ENCODE results near the gene HSPA12A.

Gene HSPA12A

DNA sequence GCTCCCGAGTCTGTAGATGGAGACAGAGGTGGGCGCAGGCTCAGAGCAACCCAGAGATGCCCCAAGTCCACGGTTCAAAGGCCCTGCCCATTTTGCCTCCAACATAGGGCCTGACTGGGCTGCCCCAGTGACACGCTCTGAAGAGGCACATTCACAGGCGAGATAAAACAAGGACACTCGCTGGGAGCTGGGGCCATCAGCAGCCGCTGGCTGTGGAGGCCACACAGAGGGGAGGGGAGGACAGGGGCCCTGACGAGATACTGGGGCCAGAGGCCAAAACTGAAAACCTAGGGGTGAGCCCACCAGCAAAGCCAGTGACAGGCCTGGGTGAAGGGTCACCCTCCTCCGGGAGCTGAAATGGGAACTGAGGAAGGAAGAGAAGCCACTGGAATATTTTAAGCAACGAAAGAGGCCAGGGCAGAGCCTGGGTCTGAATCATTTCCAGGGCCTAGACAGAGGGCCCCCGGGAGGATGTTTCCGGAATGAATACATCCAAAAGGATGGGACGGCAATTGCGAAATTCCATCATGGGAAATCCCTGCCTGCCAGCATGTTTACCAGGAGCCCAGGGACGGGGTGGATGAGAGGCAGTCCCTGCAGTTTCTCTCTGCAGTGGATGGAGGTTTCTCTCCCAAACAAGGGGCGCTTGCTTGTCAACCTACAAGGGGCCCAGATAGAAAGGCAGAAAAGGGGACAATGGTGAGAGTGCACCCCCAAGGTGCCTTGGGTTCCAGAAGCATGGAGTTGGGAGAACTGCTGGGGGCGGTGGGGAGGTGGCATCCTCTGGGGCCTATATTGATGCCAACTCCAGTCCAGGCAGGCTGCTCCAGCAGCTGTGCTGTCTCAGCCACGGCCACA is 29.0 kb upstream of the HSPA12A start:
- no peak for DNase-seq

DNA sequence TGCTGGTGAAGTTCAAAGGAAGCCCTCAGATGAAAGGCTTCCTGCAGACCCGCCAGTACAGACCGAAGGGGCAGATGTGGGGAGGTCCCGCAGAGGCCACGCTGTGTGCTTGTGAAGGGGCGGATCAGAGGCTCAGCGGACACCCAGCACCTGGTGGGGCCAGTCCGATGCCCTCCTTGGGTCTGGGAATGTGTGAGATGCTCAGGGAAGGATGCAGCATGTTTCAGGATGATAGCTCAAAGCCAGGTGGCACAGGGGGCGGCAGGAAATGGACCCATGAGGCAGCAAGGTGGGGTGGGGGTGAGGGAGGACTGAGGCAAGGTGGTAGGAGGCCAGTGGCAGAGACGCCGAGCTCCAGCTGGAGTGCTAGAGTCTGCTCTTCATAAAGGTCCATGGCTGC is 27.9 kb upstream of the HSPA12A start:
- DNase-seq = no peak

DNA sequence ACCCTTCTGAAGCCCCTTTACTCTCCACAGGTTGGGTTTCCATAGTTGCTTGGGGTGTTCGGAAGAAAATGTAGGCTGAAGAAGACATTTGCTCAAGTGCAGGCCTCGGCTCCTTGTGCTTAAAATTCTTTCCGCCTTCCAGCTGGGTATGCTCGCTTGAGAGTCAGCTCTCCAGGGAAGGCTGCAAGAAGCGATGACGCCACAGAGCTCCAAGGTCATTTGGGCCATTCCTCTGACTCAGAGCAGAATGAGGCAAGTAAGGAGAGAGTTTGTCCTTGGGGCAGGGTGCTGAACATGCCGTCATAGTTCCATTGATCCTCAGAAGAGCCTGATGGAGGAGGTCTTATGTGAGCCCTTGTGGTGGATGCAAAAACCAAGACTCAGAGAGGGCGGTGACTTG is 27.4 kb upstream of the HSPA12A start:
- DNase-seq = no peak

DNA sequence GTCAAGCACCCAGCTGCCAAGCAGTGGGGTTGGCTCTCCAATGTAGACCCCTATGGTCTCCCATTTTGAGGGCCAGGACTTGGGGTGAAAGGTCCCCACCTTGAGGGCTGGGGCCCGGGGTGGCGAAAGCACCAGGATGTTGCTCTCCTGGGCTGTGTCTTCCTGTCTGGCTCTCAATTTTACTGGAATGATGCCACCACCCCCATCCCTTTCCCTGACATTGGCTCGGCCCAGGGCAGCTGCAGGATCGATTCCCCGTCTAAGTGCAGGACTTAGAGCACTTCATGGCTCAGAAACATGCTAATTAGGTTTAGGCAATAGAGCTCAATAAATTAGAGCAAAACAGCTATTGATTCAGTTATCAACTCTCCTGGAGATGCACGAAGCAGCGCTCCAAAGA is 27.0 kb upstream of the HSPA12A start:
- DNase-seq = no peak

DNA sequence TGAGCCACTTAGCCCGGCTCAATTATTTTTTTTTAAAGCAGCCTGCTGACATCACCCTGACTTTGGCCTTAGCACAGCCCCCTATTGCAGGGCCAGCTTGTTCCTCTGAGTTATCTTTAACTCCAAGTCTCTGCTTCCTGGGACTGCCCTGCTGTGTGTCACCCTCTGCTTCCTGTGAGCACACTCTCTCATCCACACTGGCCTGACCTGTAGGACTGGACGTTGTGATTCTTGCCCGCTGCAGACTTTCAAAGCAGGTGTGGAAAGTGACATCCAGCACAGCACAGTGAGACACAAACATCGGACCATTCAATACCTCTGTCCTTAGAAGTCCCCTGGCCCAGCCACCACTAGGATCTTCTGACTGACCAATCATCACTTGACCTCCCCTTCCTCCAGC is 26.4 kb upstream of the HSPA12A start:
- no peak for DNase-seq

DNA sequence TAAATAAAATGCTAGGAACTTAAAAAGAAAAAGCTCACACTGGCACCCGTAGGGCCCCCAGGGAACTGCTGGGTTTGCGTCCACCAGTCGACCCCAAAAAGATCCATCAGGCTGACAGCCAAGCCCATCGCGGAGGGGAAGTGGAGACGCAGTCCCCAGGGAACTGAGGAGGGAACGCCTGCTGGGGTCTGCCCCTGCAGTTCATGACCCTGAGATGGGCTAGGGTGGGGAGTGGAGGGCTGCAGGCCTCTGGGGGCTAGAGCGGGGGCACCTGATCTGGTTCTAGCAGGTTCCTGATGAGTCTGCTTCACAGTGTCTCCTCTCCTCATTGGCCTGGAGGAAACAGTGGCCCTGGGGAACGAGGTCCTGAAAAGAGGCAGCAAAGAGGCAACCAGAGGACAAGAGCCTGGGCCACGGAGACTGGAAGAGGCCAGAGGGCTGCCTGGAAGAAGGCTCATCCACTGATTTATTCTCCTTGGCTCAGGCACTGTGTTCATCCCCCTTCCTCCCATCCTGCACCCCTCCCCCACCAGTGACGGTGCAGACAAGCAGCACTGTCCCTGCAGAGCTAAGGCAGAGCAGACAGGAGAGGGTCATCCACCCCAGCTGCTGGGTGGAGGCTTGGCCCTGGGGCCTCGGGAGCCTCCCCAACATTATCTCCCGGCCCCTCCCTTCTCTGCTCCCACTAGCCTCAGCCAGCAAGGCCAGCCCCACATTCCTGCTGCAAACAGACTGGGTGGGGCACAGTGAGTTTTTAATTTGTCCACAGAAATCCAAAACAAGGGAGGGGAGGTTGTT is 24.7 kb upstream of the HSPA12A start:
- DNase-seq = no peak

DNA sequence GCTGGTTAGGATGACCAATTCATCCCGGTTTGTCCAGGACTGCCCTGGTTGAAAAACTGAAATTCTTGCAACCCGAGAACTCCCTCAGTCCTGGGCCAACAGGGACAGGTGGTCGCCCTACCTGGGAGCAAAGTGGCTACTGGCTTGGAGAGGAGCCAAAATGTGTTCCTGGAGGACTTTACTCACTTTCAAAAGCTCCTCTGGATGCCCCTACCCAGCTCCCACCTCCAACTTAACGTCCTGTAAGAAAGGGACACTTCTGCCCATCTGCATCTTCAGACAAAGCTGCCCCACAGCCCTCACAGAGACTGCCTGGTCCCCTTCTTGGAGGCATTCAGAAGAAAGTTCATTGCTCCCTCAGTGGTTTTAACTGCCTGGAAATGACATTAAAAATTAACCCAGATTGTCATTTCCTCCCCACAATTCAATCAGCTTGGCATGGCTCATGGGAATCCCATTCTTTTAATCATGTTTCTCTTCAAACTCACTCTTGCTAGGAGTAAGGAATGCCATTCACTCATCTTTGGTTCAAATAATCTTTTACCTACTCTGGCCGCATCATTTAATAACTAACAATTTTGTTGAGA is 24.0 kb upstream of the HSPA12A start:
- no peak for DNase-seq

DNA sequence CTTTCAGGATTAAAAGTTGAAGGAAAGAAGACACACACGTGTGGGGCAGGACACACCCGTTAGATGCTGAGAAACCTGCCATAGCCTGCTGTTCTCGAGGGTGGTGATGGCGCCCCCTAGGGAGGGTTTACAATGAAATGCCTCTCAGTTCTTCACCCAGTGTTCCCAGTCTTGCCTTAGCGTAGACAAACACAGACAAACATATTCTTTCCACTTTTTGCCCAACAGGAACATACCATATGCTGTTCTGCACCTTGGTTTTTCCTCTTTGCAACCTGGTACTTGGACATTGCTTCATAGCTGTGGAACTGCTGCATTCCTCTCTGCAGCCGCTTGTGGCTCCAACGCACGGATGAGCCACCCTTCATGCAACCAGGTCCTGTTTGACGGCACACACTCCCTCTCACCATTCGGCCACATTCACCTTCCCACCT is 23.3 kb upstream of the HSPA12A start:
- no peak for DNase-seq

DNA sequence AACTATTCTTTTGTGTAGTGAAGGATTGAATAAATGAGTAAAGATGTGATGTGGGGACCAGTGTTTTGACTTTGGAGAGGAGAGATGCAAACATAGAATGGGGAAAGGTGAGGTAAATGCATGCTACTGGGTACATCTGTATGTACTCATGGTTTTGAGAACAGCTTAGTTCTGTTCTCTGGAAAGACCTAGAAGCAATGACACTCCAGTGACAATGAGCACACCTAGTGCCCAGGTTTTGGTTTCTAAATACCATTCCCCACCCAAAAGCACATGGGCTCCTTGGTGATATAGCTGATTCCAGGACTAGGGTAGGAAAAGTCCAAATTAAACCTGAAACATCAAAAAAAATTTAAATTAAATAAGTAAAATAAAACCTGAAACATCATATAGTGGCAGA is 22.6 kb upstream of the HSPA12A start:
- DNase-seq = no peak

DNA sequence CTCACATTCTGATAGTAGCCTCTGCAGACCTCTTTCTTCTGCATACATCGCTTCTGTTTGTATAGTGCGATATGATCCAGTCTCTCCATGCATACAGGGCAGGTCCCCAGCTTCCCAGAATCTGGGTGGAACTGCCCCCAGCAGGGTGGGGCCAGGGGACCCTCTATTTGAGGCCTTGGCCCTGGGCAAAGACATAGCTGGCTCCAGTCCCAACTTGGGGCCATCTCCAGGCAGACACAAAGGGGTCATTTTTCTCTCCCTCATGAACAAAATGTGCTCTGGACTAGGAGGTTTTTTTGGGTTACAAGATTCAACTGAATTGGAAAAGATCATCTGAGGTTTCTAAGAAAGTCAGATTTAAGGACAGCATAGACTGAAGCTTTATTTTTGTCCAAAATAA is 21.1 kb upstream of the HSPA12A start:
- no peak for DNase-seq

DNA sequence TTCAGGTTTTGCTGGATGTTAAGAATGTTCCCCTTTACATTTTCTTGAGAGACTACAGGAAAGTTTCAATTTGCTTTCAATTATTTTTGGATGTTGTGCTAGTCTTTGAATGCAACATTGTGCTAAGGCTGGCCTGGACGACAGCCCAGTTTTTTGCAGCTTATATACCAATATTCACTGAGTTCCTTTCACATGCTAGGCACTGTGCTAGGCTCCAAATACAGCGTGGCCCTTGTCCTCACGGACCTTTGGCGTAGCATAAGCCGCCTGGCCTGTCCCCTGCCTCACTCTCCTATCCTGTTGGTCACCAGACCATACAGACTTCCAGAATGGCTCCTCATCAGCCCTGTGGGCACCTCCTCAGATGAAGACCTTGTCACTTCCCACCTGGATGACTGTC is 19.5 kb upstream of the HSPA12A start:
- DNase-seq = no peak

DNA sequence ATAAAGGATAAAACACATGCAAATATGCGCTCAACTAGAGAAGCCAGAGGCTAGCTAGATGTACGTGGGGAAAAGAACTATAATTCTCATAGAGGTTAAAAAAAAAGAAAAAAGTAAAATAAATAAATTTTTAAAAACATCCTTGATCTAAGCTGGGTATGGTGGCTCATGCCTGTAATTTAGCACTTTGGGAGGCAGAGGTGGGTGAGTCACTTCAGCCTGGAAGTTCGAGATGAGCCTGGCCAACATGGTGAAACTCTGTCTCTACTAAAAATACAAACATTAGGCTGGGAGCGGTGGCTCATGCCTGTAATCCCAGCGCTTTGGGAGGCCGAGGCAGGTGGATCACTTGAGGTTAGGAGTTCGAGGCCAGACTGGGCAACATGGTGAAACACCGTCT is 18.6 kb upstream of the HSPA12A start:
- no peak for DNase-seq

DNA sequence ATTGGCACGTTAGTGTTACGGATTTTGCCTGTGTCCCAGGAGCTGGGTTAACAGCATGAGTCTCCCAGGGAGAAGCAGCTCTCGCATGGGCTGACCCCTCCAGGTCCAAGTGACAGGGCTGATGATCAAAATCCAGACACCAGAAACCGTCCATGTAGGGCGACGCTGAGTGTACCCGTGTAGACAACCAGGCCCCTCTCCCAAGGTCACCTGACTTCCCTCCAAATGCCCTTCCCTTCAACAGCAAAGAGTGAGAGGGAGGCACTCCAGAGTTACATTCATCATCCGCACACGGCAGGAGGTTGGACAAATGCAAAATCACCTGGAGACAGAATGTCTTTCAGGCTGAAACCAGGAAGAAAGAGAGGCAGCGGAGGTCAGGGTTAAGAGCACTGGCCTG is 14.9 kb upstream of the HSPA12A start:
- DNase-seq = no peak

DNA sequence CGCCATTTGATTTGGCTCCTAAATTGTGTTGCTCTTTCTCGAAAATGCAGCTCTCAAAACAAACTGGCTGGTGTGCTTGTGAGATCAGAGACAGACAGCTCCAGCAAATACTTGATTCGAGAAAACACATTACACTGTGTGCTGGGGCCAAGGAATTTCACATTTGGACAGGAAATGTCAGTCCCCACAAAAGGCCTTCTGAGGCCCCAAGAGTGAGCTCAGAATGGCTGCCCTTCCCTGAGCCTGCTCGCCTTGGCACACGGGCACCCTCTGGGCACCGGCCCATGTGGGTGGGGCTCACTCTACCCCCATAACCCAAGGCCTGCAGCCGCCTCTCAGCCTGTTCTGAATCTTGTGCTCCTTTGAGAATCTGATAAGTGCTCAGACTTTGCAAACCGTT is 13.9 kb upstream of the HSPA12A start:
- no peak for DNase-seq

DNA sequence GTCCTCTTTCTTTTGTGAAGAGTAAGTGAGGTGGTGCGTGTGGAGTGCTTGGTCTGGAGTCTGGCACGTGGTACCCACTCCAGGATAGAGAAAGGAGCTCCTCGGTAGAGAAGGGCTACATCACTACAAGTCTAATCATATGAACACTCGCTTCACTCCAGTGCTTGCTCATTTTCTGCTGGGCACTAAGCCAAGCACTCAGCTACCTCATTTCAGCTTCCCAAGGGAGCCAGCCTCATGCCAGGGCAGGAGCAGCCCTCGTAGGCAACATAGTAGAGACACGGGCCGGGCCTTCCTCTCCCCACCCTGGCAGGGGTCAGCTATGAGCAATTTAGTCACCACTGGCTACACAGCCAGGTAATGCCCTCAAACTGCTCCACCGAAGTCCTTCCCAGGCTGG is 11.4 kb upstream of the HSPA12A start:
- no peak for DNase-seq

DNA sequence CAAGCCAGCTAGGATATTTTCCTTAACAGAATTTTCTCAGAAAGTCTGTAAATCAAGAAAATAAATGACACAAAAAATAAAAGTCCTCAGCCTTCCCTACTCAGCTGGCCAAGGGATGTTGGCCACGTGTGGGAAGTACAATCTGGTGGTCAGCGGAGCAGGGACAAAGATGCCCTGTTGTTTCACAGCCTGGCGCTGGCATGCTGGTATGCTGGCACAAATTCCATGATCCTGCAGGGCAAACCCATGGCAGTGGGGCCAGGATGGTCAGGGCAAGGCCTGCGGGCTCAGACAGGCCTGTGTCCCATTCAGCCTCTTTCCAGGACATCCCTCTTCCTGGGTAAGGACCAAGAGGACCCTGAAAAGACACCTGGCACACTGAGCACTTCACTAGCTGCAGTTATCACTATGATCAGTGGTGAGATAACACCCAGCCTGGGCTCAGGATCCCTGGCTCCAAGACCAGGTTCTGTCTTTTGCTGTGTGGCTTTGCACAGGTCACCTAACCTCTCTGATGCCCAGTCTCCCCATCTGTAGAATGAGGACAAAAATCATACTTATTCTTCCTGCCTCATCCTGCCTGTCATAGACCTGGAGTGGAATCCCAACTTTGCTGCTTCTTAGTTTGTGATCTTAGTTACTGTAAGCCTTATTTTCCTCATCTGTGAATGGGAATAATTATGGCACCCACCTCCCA is 10.8 kb upstream of the HSPA12A start:
- DNase-seq = no peak

DNA sequence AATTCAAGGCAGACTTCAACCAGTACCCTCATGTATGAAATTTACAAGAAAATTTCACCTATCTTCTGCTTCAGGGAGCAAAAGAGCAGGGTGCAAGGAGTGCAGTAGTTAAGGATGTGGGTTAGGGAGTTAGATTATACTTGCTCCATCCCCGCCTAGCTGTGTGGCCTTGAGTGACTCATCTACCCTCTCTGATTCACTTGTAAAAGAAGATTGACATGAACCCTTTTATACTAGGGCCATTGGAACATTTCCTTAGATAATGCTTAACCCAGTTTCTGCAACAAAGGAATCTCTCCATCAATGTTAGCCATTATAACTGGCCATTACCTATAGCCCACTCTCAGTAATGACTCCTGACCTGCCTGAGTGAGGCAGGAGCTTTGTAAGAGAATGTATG is 10.2 kb upstream of the HSPA12A start:
- no peak for DNase-seq

DNA sequence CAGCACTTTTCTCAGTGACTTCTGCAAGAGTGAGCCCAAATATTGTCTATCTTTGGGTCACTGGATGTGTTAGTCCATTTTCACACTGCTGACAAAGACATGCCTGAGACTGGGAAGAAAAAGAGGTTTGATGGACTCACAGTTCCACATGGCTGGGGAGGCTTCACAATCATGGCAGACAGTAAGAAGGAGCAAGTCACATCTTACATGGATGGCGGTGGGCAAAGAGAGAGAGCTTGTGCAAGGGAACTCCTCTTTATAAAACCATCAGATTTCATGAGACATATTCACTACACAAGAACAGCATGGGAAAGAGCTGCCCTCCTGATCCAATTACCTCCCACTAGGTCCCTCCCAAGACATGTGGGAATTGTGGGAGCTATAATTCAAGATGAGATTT is 6.1 kb upstream of the HSPA12A start:
- DNase-seq = no peak

DNA sequence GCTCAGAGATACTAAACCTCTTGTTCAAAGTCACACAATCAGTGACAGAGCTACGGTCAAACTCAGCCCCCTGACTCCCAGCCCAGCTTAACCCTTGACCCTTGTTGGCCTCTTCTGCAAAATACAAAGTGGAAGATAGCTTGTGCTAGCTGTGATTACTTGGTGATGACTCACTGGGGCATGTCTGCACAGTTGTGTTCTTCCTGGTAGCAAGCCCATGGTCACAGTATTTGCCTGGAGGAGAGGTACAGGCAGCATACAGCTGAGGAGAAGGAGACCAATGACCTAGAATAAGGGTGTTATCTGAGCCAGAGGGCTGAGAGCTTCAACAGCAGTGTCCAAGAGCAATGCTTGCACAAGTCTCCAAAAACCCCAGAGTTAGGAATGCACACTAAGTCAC is 5.7 kb upstream of the HSPA12A start:
- no peak for DNase-seq

DNA sequence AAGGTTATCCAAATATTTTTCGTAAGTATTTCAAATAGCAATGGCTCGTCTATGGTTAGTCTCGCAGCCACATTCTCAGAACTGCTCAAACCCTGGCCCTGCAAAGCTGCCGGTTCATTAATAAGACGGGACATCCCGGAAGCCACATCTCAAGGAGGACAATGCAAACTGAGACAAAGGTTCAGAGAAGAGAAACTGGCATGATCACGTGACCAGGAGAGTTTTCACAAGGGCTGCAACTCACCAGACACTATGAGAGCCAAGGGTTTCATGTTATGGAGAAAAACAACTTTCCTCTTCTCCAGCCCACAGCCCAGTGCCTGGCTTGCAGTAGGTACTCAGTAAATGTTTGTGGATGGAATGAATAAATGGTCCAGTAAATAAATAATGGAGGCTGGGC is 5.0 kb upstream of the HSPA12A start:
- no peak for DNase-seq

DNA sequence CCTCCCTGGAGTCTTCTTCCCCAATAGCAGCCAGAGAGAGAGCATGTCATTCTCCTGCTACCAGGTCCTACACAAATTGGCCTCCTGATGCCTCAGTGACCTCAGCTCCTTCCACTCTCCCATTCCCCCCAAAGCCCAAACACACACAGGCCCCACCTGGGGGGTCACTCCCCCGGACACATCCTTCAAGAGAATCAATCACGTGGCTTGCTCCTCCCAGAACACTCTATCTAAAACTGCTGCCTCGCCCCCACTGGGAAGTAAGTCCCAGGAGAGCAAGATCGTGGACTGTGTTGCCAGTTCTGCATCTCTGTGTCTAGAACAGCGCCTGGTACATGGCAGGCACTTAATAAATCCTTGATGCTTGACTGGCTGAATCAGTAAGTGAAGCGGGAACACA is 2.5 kb upstream of the HSPA12A start:
- no peak for DNase-seq

DNA sequence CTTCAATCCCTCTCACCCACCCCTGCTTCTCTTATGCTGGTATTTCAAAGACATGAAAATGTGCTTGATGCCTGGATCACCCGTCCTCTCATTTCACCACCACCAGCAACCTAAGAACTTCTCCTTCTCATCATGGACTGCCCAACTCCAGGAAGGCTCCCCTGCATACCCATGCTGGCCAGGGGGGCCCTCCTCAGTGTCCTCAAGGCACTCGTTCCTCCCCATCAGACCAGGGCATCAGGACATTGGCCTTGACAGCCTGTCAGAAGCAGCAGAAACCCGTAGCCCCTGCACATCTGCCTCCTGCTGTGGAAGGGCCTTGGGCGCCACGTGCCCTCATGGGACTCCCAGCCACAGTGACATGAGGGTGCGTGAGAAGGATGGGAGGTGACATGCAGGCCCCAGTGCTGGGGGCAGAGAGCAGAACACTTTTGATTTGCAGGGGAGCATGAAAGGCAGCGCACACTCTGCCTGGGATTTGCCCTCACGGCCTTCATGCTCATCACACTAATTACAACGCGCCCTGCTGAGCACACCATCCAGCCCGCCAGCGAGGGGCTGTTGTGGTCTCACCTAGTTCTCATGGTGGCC is 1.9 kb upstream of the HSPA12A start:
- no peak for DNase-seq

All from effector CD4-positive, alpha-beta T cell (primary cell).